Effector memory CD4-positive, alpha-beta T cell (primary cell): Measurements from ENCODE around the gene PPARGC1A.

Experiments
- DNase-seq, 3 donors: peaks; one replicate each; pipeline ENCODE4 v3.0.0-alpha.2; 2020
- H3K27ac ChIP-seq: 2 replicates; pipeline ENCODE4 v1.7.0; 2013; ENCODE audit warnings: mild to moderate bottlenecking, low read length, moderate library complexity; ENCODE audit not compliant: insufficient read depth, poor library complexity, severe bottlenecking
- H3K27me3 ChIP-seq: replicated peaks from 2 replicates; pipeline ENCODE4 v1.7.0; 2013; ENCODE audit warnings: mild to moderate bottlenecking, low read length; ENCODE audit not compliant: insufficient read depth, control insufficient read depth, poor library complexity, severe bottlenecking
- H3K36me3 ChIP-seq: 2 replicates; pipeline ENCODE4 v1.7.0; 2013; ENCODE audit warnings: mild to moderate bottlenecking, low read length, moderate library complexity; ENCODE audit not compliant: control insufficient read depth, insufficient read depth
- H3K4me1 ChIP-seq: 2 replicates; pipeline ENCODE4 v1.7.0; 2013; ENCODE audit warnings: low read length, mild to moderate bottlenecking; ENCODE audit not compliant: control insufficient read depth, insufficient read depth, poor library complexity, severe bottlenecking
- H3K4me3 ChIP-seq: 2 replicates; pipeline ENCODE4 v1.7.0; 2013; ENCODE audit warnings: low read length, low read depth, mild to moderate bottlenecking; ENCODE audit not compliant: insufficient read depth, poor library complexity, severe bottlenecking
- H3K9me3 ChIP-seq: 2 replicates; pipeline ENCODE4 v1.7.0; 2013; ENCODE audit warnings: mild to moderate bottlenecking, low read length, moderate library complexity; ENCODE audit not compliant: control insufficient read depth

The PPARGC1A gene

GRCh38 chr4:23853986-23854660 is 35.7 kb downstream of the PPARGC1A start:
- Histone ChIP-seq H3K36me3 (no peaks in the 10 kb centered on the region), H3K9me3 (no peaks in the 10 kb centered on the region), H3K27me3 (no peaks in the 10 kb centered on the region), H3K27ac (no peak overlapping the region), H3K4me1 (no peaks in the 10 kb centered on the region), H3K4me3 (no peak overlapping the region)
- DNase-seq, result no peak

GRCh38 chr4:23851464-23851863 is 38.4 kb downstream of the PPARGC1A start:
- Histone ChIP-seq H3K27ac (no peak overlapping the region), H3K9me3 (no peaks in the 10 kb centered on the region), H3K4me1 (no peaks in the 10 kb centered on the region), H3K4me3 (no peak overlapping the region), H3K27me3 (no peaks in the 10 kb centered on the region), H3K36me3 (no peaks in the 10 kb centered on the region)
- no peak for DNase-seq

GRCh38 chr4:23847158-23847557 is 42.7 kb downstream of the PPARGC1A start:
- H3K9me3 ChIP-seq, result no peaks in the 10 kb centered on the region
- no peak overlapping the region for H3K27ac ChIP-seq
- no peaks in the 10 kb centered on the region for H3K4me1 ChIP-seq
- no peak for DNase-seq
- no peak overlapping the region for H3K4me3 ChIP-seq
- H3K36me3 ChIP-seq, result no peaks in the 10 kb centered on the region
- H3K27me3 ChIP-seq, result no peaks in the 10 kb centered on the region

- no peaks in the 10 kb centered on the region for H3K36me3 ChIP-seq
- no peaks in the 10 kb centered on the region for H3K27me3 ChIP-seq
- H3K4me3 ChIP-seq, result no peak overlapping the region
- DNase-seq, result no peak
- H3K27ac ChIP-seq, result no peak overlapping the region
- H3K9me3 ChIP-seq, result no peaks in the 10 kb centered on the region
- H3K4me1 ChIP-seq, result no peaks in the 10 kb centered on the region
Observed at GRCh38 chr4:23844961-23845360, 44.9 kb downstream of the PPARGC1A start.

GRCh38 chr4:23839279-23839678 is 50.6 kb downstream of the PPARGC1A start:
- Histone ChIP-seq H3K27me3 (no peaks in the 10 kb centered on the region), H3K9me3 (no peaks in the 10 kb centered on the region), H3K4me1 (no peaks in the 10 kb centered on the region), H3K36me3 (no peaks in the 10 kb centered on the region), H3K4me3 (no peak overlapping the region), H3K27ac (no peak overlapping the region)
- no peak for DNase-seq

- DNase-seq, result no peak
- H3K4me1 ChIP-seq, result no peaks in the 10 kb centered on the region
- no peak overlapping the region for H3K4me3 ChIP-seq
- H3K36me3 ChIP-seq, result no peaks in the 10 kb centered on the region
- H3K9me3 ChIP-seq, result no peaks in the 10 kb centered on the region
- H3K27ac ChIP-seq, result no peak overlapping the region
- no peaks in the 10 kb centered on the region for H3K27me3 ChIP-seq
Observed at GRCh38 chr4:23838607-23839006, 51.2 kb downstream of the PPARGC1A start.

- Histone ChIP-seq H3K4me3 (no peak overlapping the region), H3K36me3 (no peaks in the 10 kb centered on the region), H3K27me3 (no peaks in the 10 kb centered on the region), H3K4me1 (no peaks in the 10 kb centered on the region), H3K27ac (no peak overlapping the region), H3K9me3 (no peaks in the 10 kb centered on the region)
- DNase-seq, result no peak
Observed at GRCh38 chr4:23838131-23838530, 51.7 kb downstream of the PPARGC1A start.

- Histone ChIP-seq H3K9me3 (no peaks in the 10 kb centered on the region), H3K27ac (no peak overlapping the region), H3K36me3 (no peaks in the 10 kb centered on the region), H3K4me1 (no peaks in the 10 kb centered on the region), H3K4me3 (no peak overlapping the region), H3K27me3 (no peaks in the 10 kb centered on the region)
- DNase-seq, result no peak
Observed at GRCh38 chr4:23837371-23837770, 52.5 kb downstream of the PPARGC1A start.

- Histone ChIP-seq H3K4me1 (no peaks in the 10 kb centered on the region), H3K27ac (no peak overlapping the region), H3K9me3 (no peaks in the 10 kb centered on the region), H3K4me3 (no peak overlapping the region), H3K27me3 (no peaks in the 10 kb centered on the region), H3K36me3 (no peaks in the 10 kb centered on the region)
- no peak for DNase-seq
Observed at GRCh38 chr4:23835774-23836478, 53.9 kb downstream of the PPARGC1A start.

GRCh38 chr4:23828779-23829178 is 61.1 kb downstream of the PPARGC1A start:
- no peaks in the 10 kb centered on the region for H3K9me3 ChIP-seq
- no peaks in the 10 kb centered on the region for H3K27me3 ChIP-seq
- no peak overlapping the region for H3K27ac ChIP-seq
- no peaks in the 10 kb centered on the region for H3K36me3 ChIP-seq
- DNase-seq, result no peak
- no peak overlapping the region for H3K4me3 ChIP-seq
- H3K4me1 ChIP-seq, result no peaks in the 10 kb centered on the region
